ENCODE measurements around the gene ELAVL1.
"Not testable (repeated sequence)": the region's sequence is repeated elsewhere in the genome, so short reads cannot be mapped to it uniquely, and the experiment has no call there.

ELAVL1 gene

DNA sequence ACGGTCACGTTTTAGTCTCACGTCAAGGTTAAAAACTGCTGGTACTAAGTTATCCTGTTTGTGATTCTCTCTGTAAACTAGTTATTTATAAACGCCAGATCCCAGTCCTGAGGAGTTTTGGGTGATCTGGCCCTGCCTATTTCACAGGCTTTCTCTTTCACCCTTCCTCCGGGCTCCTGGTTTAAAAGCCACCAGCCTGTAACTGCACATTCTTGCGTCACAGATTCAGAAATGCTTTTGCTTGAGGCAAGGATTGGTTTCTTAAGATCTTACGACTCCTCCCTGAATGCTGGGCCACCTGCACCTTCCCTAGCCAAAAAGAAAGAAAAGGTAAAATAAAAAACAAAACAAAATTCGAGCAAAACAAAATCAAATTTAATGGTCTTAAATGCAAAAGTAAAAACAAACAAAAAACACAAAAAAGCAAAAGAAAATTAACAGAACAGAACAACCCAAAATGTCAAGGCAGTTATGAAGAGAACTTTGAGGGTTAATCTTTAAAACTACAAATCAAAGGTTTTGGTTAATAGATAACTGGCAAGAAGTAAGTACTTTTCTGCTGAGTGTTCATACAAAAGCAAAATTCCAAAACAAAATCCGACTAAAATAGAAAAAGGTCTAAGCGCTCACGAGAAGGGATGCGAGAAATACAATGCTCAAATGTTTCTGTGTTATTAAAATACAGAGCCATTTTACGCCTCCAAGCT is 43.4 kb downstream of the ELAVL1 start:
- Histone ChIP-seq H3K4me2 (ENCODE audit: low read length) (no peak overlapping the region), H3K4me1 (ENCODE audit: control insufficient read depth, insufficient read depth, low read length) (no peaks in the 10 kb centered on the region), H3K36me3 (ENCODE audit: insufficient read depth, low read length) (peaks cover 57% of the 10 kb centered on the region), H3K9ac (ENCODE audit: low read depth, low read length) (no peak overlapping the region), H3K9me3 (replicated peaks; ENCODE audit: low read length) (no peaks in the 10 kb centered on the region), H3K4me3 (ENCODE audit: low read length) (no peak overlapping the region), H3K27me3 (ENCODE audit: control insufficient read depth, insufficient read depth, low read length) (no peaks in the 10 kb centered on the region)

DNA sequence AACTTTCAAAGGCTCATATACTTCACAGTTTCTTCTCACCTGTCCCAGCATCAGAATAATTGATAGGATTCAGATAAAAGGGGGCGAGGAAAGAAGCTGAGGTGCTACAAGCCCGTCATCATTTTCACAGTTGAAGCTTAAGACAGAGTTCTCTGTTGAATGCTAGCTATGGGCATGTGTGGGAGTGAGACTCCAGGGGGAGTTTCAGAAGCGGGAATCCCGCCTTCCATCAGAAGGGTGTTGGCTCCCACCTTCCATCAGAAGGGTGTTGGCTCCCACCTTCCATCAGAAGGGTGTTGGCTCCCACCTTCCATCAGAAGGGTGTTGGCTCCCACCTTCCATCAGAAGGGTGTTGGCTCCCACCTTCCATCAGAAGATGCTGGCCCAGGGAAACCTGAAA is 44.4 kb downstream of the ELAVL1 start:
- not testable (repeated sequence) for H3K4me2 ChIP-seq (ENCODE audit: low read length); H3K27me3 ChIP-seq (ENCODE audit: control insufficient read depth, insufficient read depth, low read length)
- peaks cover 50% of the 10 kb centered on the region for H3K36me3 ChIP-seq (ENCODE audit: insufficient read depth, low read length)

DNA sequence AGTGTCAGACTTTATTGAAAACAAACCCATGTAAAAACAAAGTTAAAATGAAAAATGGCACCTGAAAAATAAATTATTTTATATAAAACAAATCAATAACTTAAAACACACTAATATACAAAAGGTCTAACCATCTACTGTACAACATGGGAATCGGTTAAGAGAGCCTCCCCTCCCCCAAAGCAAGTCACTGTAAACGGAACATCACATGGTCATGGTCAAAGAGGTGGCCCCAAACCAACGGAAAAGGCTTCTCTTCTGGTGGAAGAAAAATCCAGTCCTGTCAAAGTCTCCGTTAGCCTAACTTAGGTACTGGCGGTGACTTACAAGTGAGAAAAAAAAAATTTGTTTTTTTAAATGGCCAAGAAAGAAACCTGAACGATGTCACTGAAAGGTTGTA is 46.2 kb downstream of the ELAVL1 start:
- no peak overlapping the region for H3K9ac ChIP-seq (ENCODE audit: low read depth, low read length)
- no peaks in the 10 kb centered on the region for H3K4me1 ChIP-seq (ENCODE audit: control insufficient read depth, insufficient read depth, low read length)
- H3K27me3 ChIP-seq (ENCODE audit: control insufficient read depth, insufficient read depth, low read length): no peaks in the 10 kb centered on the region
- H3K36me3 ChIP-seq (ENCODE audit: insufficient read depth, low read length): peaks cover 41% of the 10 kb centered on the region
- no peaks in the 10 kb centered on the region for H3K9me3 ChIP-seq (replicated peaks; ENCODE audit: low read length)
- H3K4me3 ChIP-seq (ENCODE audit: low read length): no peak overlapping the region
- H3K4me2 ChIP-seq (ENCODE audit: low read length): no peak overlapping the region

More for the DNA sequence above, 44.4 kb downstream of the ELAVL1 start:
- not testable (repeated sequence) for H3K9ac ChIP-seq (ENCODE audit: low read depth, low read length); H3K4me3 ChIP-seq (ENCODE audit: low read length); H3K9me3 ChIP-seq (replicated peaks; ENCODE audit: low read length); H3K4me1 ChIP-seq (ENCODE audit: control insufficient read depth, insufficient read depth, low read length)

DNA sequence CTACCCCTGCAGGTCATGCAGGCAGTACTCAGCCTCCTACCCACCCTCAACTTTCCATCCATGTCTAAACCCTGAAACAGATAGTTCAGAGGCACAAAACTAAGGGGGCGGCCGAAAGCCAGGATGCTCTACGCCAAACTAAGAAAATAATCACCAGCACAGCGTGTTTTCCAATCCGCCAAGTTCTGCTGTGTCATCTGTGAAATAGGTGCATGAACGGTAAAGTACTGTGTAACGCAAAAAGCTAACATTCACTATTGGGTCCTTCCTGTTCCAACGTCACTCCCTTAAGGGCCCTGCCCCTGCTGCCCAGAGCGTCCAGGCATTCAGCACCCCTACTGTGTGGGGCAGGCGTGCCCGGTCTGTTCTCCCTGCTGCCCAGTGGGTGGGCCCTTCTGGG is 49.7 kb downstream of the ELAVL1 start:
- no peak overlapping the region for H3K9ac ChIP-seq (ENCODE audit: low read depth, low read length)
- H3K27me3 ChIP-seq (ENCODE audit: control insufficient read depth, insufficient read depth, low read length): no peaks in the 10 kb centered on the region
- H3K4me3 ChIP-seq (ENCODE audit: low read length): no peak overlapping the region
- H3K4me1 ChIP-seq (ENCODE audit: control insufficient read depth, insufficient read depth, low read length): peaks cover 4% of the 10 kb centered on the region
- H3K36me3 ChIP-seq (ENCODE audit: insufficient read depth, low read length): peaks cover 8% of the 10 kb centered on the region
- H3K4me2 ChIP-seq (ENCODE audit: low read length): no peak overlapping the region
- H3K9me3 ChIP-seq (replicated peaks; ENCODE audit: low read length): no peaks in the 10 kb centered on the region

DNA sequence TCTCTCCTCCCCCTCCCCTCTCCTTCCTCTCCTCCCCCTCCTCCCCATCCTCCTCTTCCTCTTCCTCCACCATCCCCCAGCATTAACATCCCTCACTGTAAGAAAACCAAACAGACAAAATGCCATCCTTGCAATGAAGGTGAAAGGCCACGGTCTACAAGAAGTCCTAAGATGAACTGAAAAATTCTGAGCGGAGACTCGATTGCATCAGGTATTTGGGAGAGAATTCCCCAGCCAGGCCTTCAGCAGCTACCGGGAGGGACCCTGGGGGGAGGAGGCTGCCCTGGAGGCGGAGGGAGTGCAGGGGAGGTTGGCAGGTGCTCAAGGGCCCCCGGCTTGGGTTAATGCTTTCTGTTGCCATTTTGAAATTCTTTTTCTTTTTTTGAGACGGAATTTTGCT is 51.9 kb downstream of the ELAVL1 start:
- no peak overlapping the region for H3K4me3 ChIP-seq (ENCODE audit: low read length)
- H3K9me3 ChIP-seq (replicated peaks; ENCODE audit: low read length): no peaks in the 10 kb centered on the region
- peaks cover 4% of the 10 kb centered on the region for H3K4me1 ChIP-seq (ENCODE audit: control insufficient read depth, insufficient read depth, low read length)
- no peak overlapping the region for H3K9ac ChIP-seq (ENCODE audit: low read depth, low read length)
- no peak overlapping the region for H3K4me2 ChIP-seq (ENCODE audit: low read length)
- H3K36me3 ChIP-seq (ENCODE audit: insufficient read depth, low read length): peaks cover 7% of the 10 kb centered on the region
- H3K27me3 ChIP-seq (ENCODE audit: control insufficient read depth, insufficient read depth, low read length): no peaks in the 10 kb centered on the region

DNA sequence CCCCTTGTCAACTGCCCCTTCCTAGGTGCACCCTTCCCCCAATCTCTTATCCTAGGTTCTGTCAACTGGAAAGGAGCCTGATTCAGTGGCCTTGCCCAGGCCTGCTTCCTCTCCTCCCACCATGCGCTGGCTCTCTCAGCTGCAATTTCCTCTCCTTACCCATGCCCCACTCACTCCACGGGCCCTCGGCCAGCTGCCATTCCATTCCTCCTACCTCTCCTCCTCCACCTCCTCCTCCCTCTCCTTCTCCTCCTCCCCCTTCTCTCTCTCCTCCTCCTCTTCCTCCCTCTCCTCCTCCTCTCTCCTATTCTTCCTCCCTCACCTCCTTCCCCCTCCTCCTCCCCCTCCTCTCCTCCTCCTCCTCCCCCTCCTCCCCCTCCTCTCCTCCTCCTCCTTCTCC is 52.4 kb downstream of the ELAVL1 start:
- Histone ChIP-seq H3K4me1 (ENCODE audit: control insufficient read depth, insufficient read depth, low read length) (peaks cover 4% of the 10 kb centered on the region), H3K9ac (ENCODE audit: low read depth, low read length) (no peak overlapping the region), H3K4me2 (ENCODE audit: low read length) (no peak overlapping the region), H3K27me3 (ENCODE audit: control insufficient read depth, insufficient read depth, low read length) (no peaks in the 10 kb centered on the region), H3K36me3 (ENCODE audit: insufficient read depth, low read length) (peaks cover 3% of the 10 kb centered on the region), H3K9me3 (replicated peaks; ENCODE audit: low read length) (no peaks in the 10 kb centered on the region), H3K4me3 (ENCODE audit: low read length) (no peak overlapping the region)

DNA sequence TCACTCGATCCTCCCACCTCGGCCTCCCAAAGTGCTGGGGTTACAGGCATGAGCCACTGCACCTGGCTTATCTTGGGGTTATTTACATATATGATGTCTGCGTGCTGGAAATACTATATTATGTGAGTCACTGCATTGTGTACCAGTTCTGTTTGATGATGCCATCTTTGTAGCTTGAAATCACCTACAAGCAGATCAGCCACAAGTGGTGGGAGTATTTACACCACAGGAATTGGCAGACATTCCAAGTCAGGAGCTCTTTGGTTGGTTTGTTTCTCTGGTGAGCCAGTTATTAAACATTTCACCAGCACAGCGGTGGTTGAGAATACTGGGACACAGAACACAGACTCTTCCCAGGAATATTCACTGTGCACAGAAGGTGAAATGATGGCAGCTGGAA is 57.5 kb downstream of the ELAVL1 start:
- Histone ChIP-seq H3K4me1 (ENCODE audit: control insufficient read depth, insufficient read depth, low read length) (peaks cover 7% of the 10 kb centered on the region), H3K9me3 (replicated peaks; ENCODE audit: low read length) (no peaks in the 10 kb centered on the region), H3K36me3 (ENCODE audit: insufficient read depth, low read length) (no peaks in the 10 kb centered on the region), H3K4me2 (ENCODE audit: low read length) (no peak overlapping the region), H3K4me3 (ENCODE audit: low read length) (no peak overlapping the region), H3K27me3 (ENCODE audit: control insufficient read depth, insufficient read depth, low read length) (no peaks in the 10 kb centered on the region), H3K9ac (ENCODE audit: low read depth, low read length) (no peak overlapping the region)

DNA sequence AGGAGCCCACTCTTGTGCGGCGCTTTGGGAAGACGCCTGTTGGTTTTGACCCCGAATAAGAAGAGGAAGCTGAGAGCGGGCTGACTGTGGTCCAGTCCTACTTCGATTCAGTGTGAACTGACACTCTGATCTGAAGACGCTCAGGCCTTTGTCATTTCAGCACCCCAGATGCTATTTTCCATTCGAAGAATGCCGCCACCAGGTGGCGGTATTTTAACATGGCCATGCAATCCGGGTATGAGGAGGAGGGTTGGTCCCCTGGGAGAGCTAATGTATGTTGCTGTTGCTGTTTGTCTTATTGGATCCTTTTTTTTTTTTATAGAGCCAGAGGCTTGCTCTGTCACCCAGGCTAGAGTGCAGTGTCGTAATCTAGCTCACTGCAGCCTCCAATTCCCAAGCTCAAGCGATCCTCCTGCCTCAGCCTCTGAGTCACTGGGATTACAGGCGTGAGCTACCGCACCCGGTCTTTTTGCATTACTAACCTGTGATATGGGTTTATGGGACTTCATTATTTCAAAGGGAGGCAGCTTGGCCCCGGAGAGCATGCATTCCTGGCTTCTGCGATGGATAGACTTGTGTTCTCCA is 61.2 kb downstream of the ELAVL1 start:
- H3K27me3 ChIP-seq (ENCODE audit: control insufficient read depth, insufficient read depth, low read length): no peaks in the 10 kb centered on the region
- peaks cover 3% of the 10 kb centered on the region for H3K4me1 ChIP-seq (ENCODE audit: control insufficient read depth, insufficient read depth, low read length)
- peak overlapping the region; percentile 67 for H3K9ac ChIP-seq (ENCODE audit: low read depth, low read length)
- no peaks in the 10 kb centered on the region for H3K9me3 ChIP-seq (replicated peaks; ENCODE audit: low read length)
- peak overlapping the region; percentile 79 for H3K4me3 ChIP-seq (ENCODE audit: low read length)
- peaks cover 10% of the 10 kb centered on the region for H3K36me3 ChIP-seq (ENCODE audit: insufficient read depth, low read length)
- H3K4me2 ChIP-seq (ENCODE audit: low read length): peak overlapping the region; percentile 98

DNA sequence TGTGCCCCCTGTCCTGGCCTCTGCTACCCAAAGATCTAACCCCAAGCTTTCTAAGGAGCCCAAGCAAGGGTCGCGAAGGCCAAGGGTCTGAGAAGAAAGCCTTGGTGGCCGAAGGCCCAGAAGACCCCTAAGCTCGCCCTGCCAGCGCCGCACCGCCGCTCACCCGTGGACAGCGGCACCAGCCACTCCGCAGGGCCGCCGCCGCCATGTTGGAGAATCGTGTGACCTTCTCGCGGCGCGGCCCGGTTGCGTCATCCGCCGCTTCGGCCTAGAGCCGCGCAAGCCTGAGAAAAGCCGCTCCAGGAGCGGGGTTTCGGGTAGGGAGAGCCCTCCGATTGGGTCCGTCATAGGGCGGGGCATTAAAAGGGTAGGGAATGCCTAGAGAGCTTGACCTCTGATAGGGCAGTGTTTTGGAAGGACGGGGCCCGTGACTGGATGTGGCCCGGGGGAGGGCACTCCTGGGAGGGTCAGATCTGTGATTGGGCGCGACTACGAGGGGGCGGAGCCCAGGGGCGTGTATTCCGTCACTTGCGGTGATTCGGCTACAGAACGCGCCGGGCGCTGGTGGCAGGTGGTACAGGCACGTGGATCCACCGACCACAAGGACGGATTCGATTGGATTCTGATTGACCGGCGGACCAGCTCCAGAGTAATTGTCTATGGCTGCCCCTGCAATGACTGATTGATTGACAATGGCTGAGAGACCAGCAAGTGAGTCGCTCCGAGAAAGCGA is 61.8 kb downstream of the ELAVL1 start, which contains the start of gene TIMM44:
TSS of gene TIMM44 (minus strand) at position 223 of the 733 bp plus-strand sequence. CDS start at position 208, 15 bp downstream.
- H3K4me2 ChIP-seq (ENCODE audit: low read length): peak within 1 kb of the TSS; percentile 98
- peaks cover 13% of the 10 kb centered on the region for H3K36me3 ChIP-seq (ENCODE audit: insufficient read depth, low read length)
- H3K4me3 ChIP-seq (ENCODE audit: low read length): peak within 1 kb of the TSS; percentile 91
- no peaks in the 10 kb centered on the region for H3K27me3 ChIP-seq (ENCODE audit: control insufficient read depth, insufficient read depth, low read length)
- peak within 1 kb of the TSS; percentile 97 for H3K9ac ChIP-seq (ENCODE audit: low read depth, low read length)
- peaks cover 3% of the 10 kb centered on the region for H3K4me1 ChIP-seq (ENCODE audit: control insufficient read depth, insufficient read depth, low read length)
- no peaks in the 10 kb centered on the region for H3K9me3 ChIP-seq (replicated peaks; ENCODE audit: low read length)

DNA sequence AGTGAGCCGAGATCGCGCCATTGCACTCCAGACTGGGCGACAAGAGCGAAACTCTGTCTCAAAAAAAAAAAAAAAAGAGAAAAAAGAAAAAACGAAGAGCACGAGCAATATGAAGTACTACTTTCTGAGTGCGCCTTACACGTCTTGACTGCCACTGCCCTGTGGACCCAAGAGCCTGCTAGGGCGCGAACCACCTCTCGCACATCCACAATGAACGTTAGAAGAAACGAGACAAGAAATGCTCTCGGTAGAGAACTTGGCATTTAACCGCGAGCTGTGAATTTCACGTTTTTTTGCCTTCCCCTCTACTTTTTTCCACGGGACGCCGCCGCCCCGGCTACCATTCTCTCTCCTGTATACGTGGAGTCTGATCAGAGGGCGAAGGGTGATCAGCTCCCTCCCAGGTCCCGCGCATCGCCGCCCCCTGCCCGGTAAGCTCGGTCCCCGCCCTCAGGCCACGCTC is 62.4 kb downstream of the ELAVL1 start:
- no peaks in the 10 kb centered on the region for H3K27me3 ChIP-seq (ENCODE audit: control insufficient read depth, insufficient read depth, low read length)
- H3K4me3 ChIP-seq (ENCODE audit: low read length): peak overlapping the region; percentile 91
- H3K4me1 ChIP-seq (ENCODE audit: control insufficient read depth, insufficient read depth, low read length): peaks cover 3% of the 10 kb centered on the region
- peaks cover 13% of the 10 kb centered on the region for H3K36me3 ChIP-seq (ENCODE audit: insufficient read depth, low read length)
- peak overlapping the region; percentile 97 for H3K9ac ChIP-seq (ENCODE audit: low read depth, low read length)
- no peaks in the 10 kb centered on the region for H3K9me3 ChIP-seq (replicated peaks; ENCODE audit: low read length)
- H3K4me2 ChIP-seq (ENCODE audit: low read length): peak overlapping the region; percentile 88

DNA sequence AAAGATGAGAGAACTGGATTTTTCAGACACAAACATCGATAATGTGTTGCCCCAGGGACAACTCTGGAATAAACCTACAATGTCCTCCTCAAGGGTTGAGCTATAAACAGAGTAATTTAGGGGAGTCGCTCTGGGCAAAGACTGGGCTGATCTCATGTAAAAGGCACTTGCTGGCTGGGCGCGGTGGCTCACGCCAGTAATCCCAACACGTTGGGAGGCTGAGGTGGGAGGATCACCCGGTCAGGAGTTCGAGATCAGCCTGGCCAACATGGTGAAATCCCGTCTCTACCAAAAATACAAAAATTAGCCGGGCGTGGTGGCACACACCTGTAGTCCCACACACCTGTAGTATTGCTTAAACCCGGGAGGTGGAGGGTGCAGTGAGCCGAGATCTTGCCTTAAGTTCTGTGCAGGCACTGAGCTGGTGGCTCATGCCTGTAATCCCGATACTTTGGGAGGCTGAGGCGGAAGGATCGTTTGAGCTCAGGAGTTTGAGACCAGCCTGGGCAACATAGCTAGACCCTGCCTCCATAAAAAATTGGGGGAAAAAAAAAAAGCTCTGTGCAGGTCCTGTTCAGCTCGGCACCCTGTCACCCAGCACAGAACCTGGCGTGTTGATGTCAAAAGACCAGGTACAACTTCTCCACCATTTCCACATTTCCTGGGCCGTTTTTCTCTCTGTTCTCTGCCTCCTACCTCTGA is 63.4 kb downstream of the ELAVL1 start:
- peaks cover 21% of the 10 kb centered on the region for H3K36me3 ChIP-seq (ENCODE audit: insufficient read depth, low read length)
- no peaks in the 10 kb centered on the region for H3K27me3 ChIP-seq (ENCODE audit: control insufficient read depth, insufficient read depth, low read length)
- no peaks in the 10 kb centered on the region for H3K9me3 ChIP-seq (replicated peaks; ENCODE audit: low read length)
- no peak overlapping the region for H3K9ac ChIP-seq (ENCODE audit: low read depth, low read length)
- H3K4me1 ChIP-seq (ENCODE audit: control insufficient read depth, insufficient read depth, low read length): peaks cover 3% of the 10 kb centered on the region
- H3K4me3 ChIP-seq (ENCODE audit: low read length): peak overlapping the region; percentile 91
- H3K4me2 ChIP-seq (ENCODE audit: low read length): peak overlapping the region; percentile 88

All from skeletal muscle satellite cell (primary cell).